H1 (cell line): ENCODE data around the gene SS18L1. TPM values are rescaled to one million over a fixed set of nuclear protein-coding genes. Genes with fewer than 3 reads are reported as not detected.

ENCODE experiments used
- CTCF ChIA-PET: fragments of 300-600 bp; sonication (Branson Sonifier 250); formaldehyde crosslinking; loops from one replicate; lab custom pipeline; 2021; ENCODE audit not compliant: partially characterized antibody; lab: Charles Lee
- POLR2A ChIA-PET: fragments of 300-600 bp; sonication (Branson Sonifier 250); formaldehyde crosslinking; loops from one replicate; lab custom pipeline; 2021; ENCODE audit warnings: inconsistent platforms; ENCODE audit not compliant: partially characterized antibody; lab: Charles Lee
- DNase-seq, 2 experiments: peaks; one replicate each; pipeline versions ENCODE4 v3.0.0 to v3.0.0-alpha.2; 2010 to 2022; ENCODE audit warnings: low spot score in 2 of 2, low read depth in 1 of 2, mixed read lengths in 1 of 2
- FAIRE-seq: peaks from 2 replicates; lab custom pipeline; 2011; peaks lifted over from hg19 to GRCh38; lab: Jason Lieb, UNC
- H2AFZ ChIP-seq: 2 replicates; pipeline ENCODE4 v1.8.1; 2012; ENCODE audit warnings: low read length, inconsistent platforms
- H2AK5ac ChIP-seq: 2 replicates; pipeline ENCODE4 v1.6.1; 2013; ENCODE audit warnings: low read depth, low read length
- H2BK120ac ChIP-seq: replicated peaks from 2 replicates; pipeline ENCODE3; 2013; ENCODE audit warnings: low read depth, low read length, inconsistent platforms
- H2BK12ac ChIP-seq: 2 replicates; pipeline ENCODE4 v1.6.1; 2013; ENCODE audit warnings: low read depth, low read length
- H2BK15ac ChIP-seq: 2 replicates; pipeline ENCODE4 v1.6.1; 2013; ENCODE audit warnings: low read length
- H2BK20ac ChIP-seq: 2 replicates; pipeline ENCODE4 v1.6.1; 2013; ENCODE audit warnings: low read length
- H2BK5ac ChIP-seq: 2 replicates; pipeline ENCODE4 v1.6.1; 2013; ENCODE audit warnings: low read depth, low read length
- H3K14ac ChIP-seq: 2 replicates; pipeline ENCODE4 v1.6.1; 2013; ENCODE audit warnings: inconsistent platforms; ENCODE audit not compliant: insufficient read length
- H3K18ac ChIP-seq: 2 replicates; pipeline ENCODE4 v1.6.1; 2013; ENCODE audit warnings: low read length; ENCODE audit errors: extremely low read depth
- H3K23ac ChIP-seq: 2 replicates; pipeline ENCODE4 v1.6.1; 2013; ENCODE audit warnings: inconsistent platforms; ENCODE audit not compliant: insufficient read length
- H3K23me2 ChIP-seq: 2 replicates; pipeline ENCODE4 v1.6.1; 2013; ENCODE audit warnings: low read depth, low read length
- H3K27ac ChIP-seq: 2 replicates; pipeline ENCODE4 v1.6.1; 2011; ENCODE audit warnings: low read depth, low read length, inconsistent platforms
- H3K27me3 ChIP-seq, 4 experiments: replicated peaks in 1 of 4; 1 replicate in 1 of 4; 2 replicates in 3 of 4; pipeline versions ENCODE4 v1.6.1 to v1.8.1; 2011 to 2013; ENCODE audit warnings: low read length in 3 of 4, mild to moderate bottlenecking in 3 of 4, inconsistent platforms in 2 of 4, mixed read lengths in 2 of 4, moderate library complexity in 1 of 4; ENCODE audit not compliant: control insufficient read depth in 3 of 4, insufficient read depth in 3 of 4; ENCODE audit errors: extremely low read depth in 1 of 4
- H3K36me3 ChIP-seq, 4 experiments: 2 replicates each; pipeline versions ENCODE4 v1.6.1 to v1.8.1; 2011 to 2013; ENCODE audit warnings: mild to moderate bottlenecking in 4 of 4, low read length in 3 of 4, moderate library complexity in 2 of 4, control low read depth in 1 of 4, inconsistent platforms in 1 of 4; ENCODE audit not compliant: insufficient read depth in 4 of 4, control insufficient read depth in 2 of 4
- H3K4ac ChIP-seq: replicated peaks from 2 replicates; pipeline ENCODE3; 2013; ENCODE audit warnings: low read length, low read depth, mixed read lengths, inconsistent platforms; ENCODE audit not compliant: insufficient read length
- H3K4me1 ChIP-seq, 4 experiments: replicated peaks in 1 of 4; 1 replicate in 1 of 4; 2 replicates in 3 of 4; pipeline versions ENCODE4 v1.6.1 to v1.8.1; 2011 to 2013; ENCODE audit warnings: low read length in 3 of 4, inconsistent platforms in 2 of 4, mixed read lengths in 1 of 4; ENCODE audit not compliant: insufficient read depth in 4 of 4, control insufficient read depth in 3 of 4
- H3K4me2 ChIP-seq, 2 experiments: 2 replicates each; pipeline versions ENCODE4 v1.6.1 to v1.8.1; 2011 to 2013; ENCODE audit warnings: low read depth in 2 of 2, low read length in 2 of 2, control low read depth in 1 of 2, inconsistent platforms in 1 of 2, mild to moderate bottlenecking in 1 of 2; ENCODE audit not compliant: insufficient read depth in 1 of 2
- H3K4me3 ChIP-seq, 4 experiments: fragments of 200-600, 300-600 bp in 1 of 4; sonication (generic), shearing (Covaris generic), sonication (Bioruptor Twin) in 1 of 4; 2 replicates each; pipeline versions ENCODE4 v1.5.1 to v1.8.1; 2011 to 2016; ENCODE audit warnings: low read length in 4 of 4, low read depth in 3 of 4, control low read depth in 2 of 4, inconsistent platforms in 2 of 4, mild to moderate bottlenecking in 2 of 4, mixed read lengths in 1 of 4, moderate library complexity in 1 of 4; ENCODE audit not compliant: insufficient read depth in 2 of 4; ENCODE audit errors: extremely low read depth in 1 of 4
- H3K56ac ChIP-seq: replicated peaks from 2 replicates; pipeline ENCODE3; 2013; ENCODE audit warnings: low read depth, mild to moderate bottlenecking, mixed read lengths, low read length, inconsistent platforms; ENCODE audit not compliant: insufficient read length
- H3K79me1 ChIP-seq: 2 replicates; pipeline ENCODE4 v1.6.1; 2013; ENCODE audit warnings: low read depth, low read length, control low read depth
- H3K79me2 ChIP-seq, 2 experiments: 2 replicates each; pipeline versions ENCODE4 v1.6.1 to v1.8.1; 2012 to 2013; ENCODE audit warnings: low read length in 2 of 2, mild to moderate bottlenecking in 2 of 2, inconsistent platforms in 1 of 2; ENCODE audit not compliant: insufficient read depth in 2 of 2, control insufficient read depth in 1 of 2
- H3K9ac ChIP-seq, 4 experiments: replicated peaks in 1 of 4; 1 replicate in 1 of 4; 2 replicates in 3 of 4; pipeline versions ENCODE4 v1.6.1 to v1.8.1; 2011 to 2013; ENCODE audit warnings: low read depth in 3 of 4, low read length in 3 of 4, control low read depth in 2 of 4, mild to moderate bottlenecking in 2 of 4, moderate library complexity in 2 of 4, inconsistent platforms in 1 of 4; ENCODE audit errors: extremely low read depth in 1 of 4
- H3K9me3 ChIP-seq, 2 experiments: 2 replicates each; pipeline versions ENCODE4 v1.6.1 to v1.8.1; 2012 to 2013; ENCODE audit warnings: mild to moderate bottlenecking in 2 of 2, moderate library complexity in 2 of 2, control low read depth in 1 of 2, inconsistent platforms in 1 of 2, low read depth in 1 of 2, low read length in 1 of 2, mixed read lengths in 1 of 2; ENCODE audit not compliant: insufficient read depth in 2 of 2
- H4K20me1 ChIP-seq, 2 experiments: replicated peaks in 1 of 2; 2 replicates each; pipeline versions ENCODE3 to v1.8.1; 2011 to 2013; ENCODE audit warnings: inconsistent platforms in 2 of 2, low read length in 2 of 2, mild to moderate bottlenecking in 1 of 2; ENCODE audit not compliant: insufficient read depth in 2 of 2, control insufficient read depth in 1 of 2
- H4K5ac ChIP-seq: 2 replicates; pipeline ENCODE4 v1.6.1; 2013; ENCODE audit warnings: low read length, low read depth, mixed read lengths, inconsistent platforms; ENCODE audit not compliant: insufficient read length
- H4K8ac ChIP-seq: 2 replicates; pipeline ENCODE4 v1.8.0; 2013; ENCODE audit warnings: mild to moderate bottlenecking, moderate library complexity, low read length, inconsistent platforms; ENCODE audit not compliant: insufficient read depth; ENCODE audit errors: extremely low read depth
- H4K91ac ChIP-seq: replicated peaks from 2 replicates; pipeline ENCODE3; 2013; ENCODE audit warnings: low read length, mixed read lengths, inconsistent platforms; ENCODE audit not compliant: insufficient read length
- ASH2L ChIP-seq: fragments of 200-600, 300-600 bp; sonication (generic); IDR thresholded peaks from one replicate; pipeline ENCODE4 v1.7.1; 2017; ENCODE audit warnings: low read length
- BACH1 ChIP-seq: IDR thresholded peaks from 2 replicates; pipeline ENCODE4 v1.6.1; 2012; ENCODE audit warnings: low read length, improper control_type of control experiment
- E2F6 ChIP-seq: IDR thresholded peaks from 2 replicates; pipeline ENCODE4 v1.6.1; 2012; ENCODE audit warnings: inconsistent platforms
- HDAC6 ChIP-seq: IDR thresholded peaks from one replicate; pipeline ENCODE4 v1.7.1; 2012; ENCODE audit warnings: low read depth, mild to moderate bottlenecking, inconsistent platforms, low read length, moderate library complexity
- KDM1A ChIP-seq: fragments of 200-600, 300-600 bp; sonication (generic); IDR thresholded peaks from 2 replicates; pipeline ENCODE4 v1.7.1; 2016; ENCODE audit warnings: mild to moderate bottlenecking, low read length, borderline replicate concordance
- MAFK ChIP-seq: IDR thresholded peaks from 2 replicates; pipeline ENCODE4 v1.6.1; 2012; ENCODE audit warnings: low read depth, mild to moderate bottlenecking, improper control_type of control experiment, low read length
- MAX ChIP-seq: IDR thresholded peaks from 2 replicates; pipeline ENCODE4 v1.6.1; 2012; ENCODE audit warnings: inconsistent platforms
- PHF8 ChIP-seq: fragments of 200-600 bp; sonication (generic); conservative IDR thresholded peaks from 2 replicates; pipeline ENCODE4 v1.7.1; 2012; ENCODE audit warnings: low read depth, mild to moderate bottlenecking, inconsistent platforms, low read length, moderate library complexity
- POU5F1 ChIP-seq: IDR thresholded peaks from 2 replicates; pipeline ENCODE4 v1.6.1; 2011; ENCODE audit warnings: low read depth, mild to moderate bottlenecking, low read length, moderate library complexity
- SP1 ChIP-seq: IDR thresholded peaks from 2 replicates; pipeline ENCODE4 v1.6.1; 2011; ENCODE audit warnings: low read depth, low read length
- SP4 ChIP-seq: IDR thresholded peaks from 2 replicates; pipeline ENCODE4 v1.6.1; 2012; ENCODE audit warnings: low read length, inconsistent platforms
- TAF7 ChIP-seq: optimal IDR thresholded peaks from 2 replicates; pipeline ENCODE3; 2011; ENCODE audit warnings: low read depth, mild to moderate bottlenecking, inconsistent platforms, low read length, moderate library complexity, borderline replicate concordance
- TCF12 ChIP-seq: IDR thresholded peaks from 2 replicates; pipeline ENCODE4 v1.6.1; 2011; ENCODE audit warnings: low read depth, mild to moderate bottlenecking, low read length
- WGBS, 2 experiments: shearing (Covaris generic) in 1 of 2; methylation state at CpG; one replicate each; pipeline versions ENCODE4 v1.1.6 to v1.1.7; 2013 to 2015; ENCODE audit warnings: low lambda C conversion rate in 2 of 2, mixed read lengths in 2 of 2, inconsistent platforms in 1 of 2, low coverage in 1 of 2, missing lambda C conversion rate in 1 of 2; ENCODE audit not compliant: insufficient replicate concordance in 2 of 2, insufficient coverage in 1 of 2, insufficient read length in 1 of 2; ENCODE audit errors: extremely low coverage in 1 of 2, missing lambda C conversion rate in 1 of 2; 5-methylcytosine and 5-hydroxymethylcytosine counted together
- polyA plus RNA-seq, 7 experiments: library from polyadenylated mRNA; depleted of rRNA in 3 of 7; stranded (reverse) in 5 of 7; unstranded in 2 of 7; fragments of >200 nt in 5 of 7; fragments of 200-250 nt in 2 of 7; gene quantifications; 1 replicate in 5 of 7; 2 replicates in 1 of 7; 4 replicates in 1 of 7; pipeline versions ENCODE4 v1.2.1 to v1.2.3, GENCODE V29; 2011 to 2013; ENCODE audit warnings: missing spikeins in 2 of 7, mixed read lengths in 2 of 7
- total RNA-seq: library from RNA; stranded (reverse); fragmentation: NEBNext Ultra II Directional; extraction: Animal tissue kit (Norgen Biotek cat#: 25700); gene quantifications from 2 replicates; pipeline ENCODE4 v1.2.1, GENCODE V29; 2021
- TF ChIP-seq, protein P1 (sequence below): IDR thresholded peaks from 2 replicates; pipeline ENCODE4 v1.6.1; 2011; ENCODE audit warnings: low read depth, mild to moderate bottlenecking, low read length; ENCODE audit not compliant: insufficient read depth

The SS18L1 gene
- total and polyA plus RNA-seq, 2 of the 8 experiments (the other 6 are each of a cell fraction or from before 2014, with no cell fraction given): 28.4 to 29.7 TPM

DNA sequence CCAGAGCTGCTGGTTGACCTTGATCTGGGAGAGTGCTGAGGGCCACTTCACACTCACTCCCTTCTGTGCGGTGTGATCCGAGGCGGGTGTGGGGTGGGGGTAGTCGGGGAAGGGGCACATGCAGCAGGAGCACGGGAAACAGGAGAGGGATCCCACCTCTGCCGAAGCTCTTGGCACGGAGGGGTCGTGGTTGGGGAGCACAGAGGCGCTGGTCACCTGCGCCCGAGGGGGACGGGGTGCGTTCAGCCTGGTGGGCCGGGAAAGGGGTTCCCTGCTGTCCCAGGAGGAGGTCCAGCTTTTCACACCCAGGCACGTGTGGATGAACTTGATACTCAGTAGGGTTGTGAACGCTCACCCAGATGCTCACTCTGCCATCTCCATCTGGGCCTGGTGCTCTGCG, 17.3 kb downstream of the SS18L1 start:
- Histone ChIP-seq H3K79me1 (peaks cover 8% of the 10 kb centered on the region), H2BK120ac (no peak overlapping the region), H3K56ac (no peak overlapping the region), H2AFZ (no peak overlapping the region), H3K27ac (no peak overlapping the region), H3K18ac (no peak overlapping the region), H3K27me3 (no peaks in the 10 kb centered on the region), H3K4me2 (no peak overlapping the region), H3K23ac (no peak overlapping the region), H3K4ac (no peak overlapping the region), H3K4me3 (no peak overlapping the region), H3K9ac (no peak overlapping the region), H2BK12ac (no peak overlapping the region), H2BK20ac (no peak overlapping the region), H2AK5ac (no peak overlapping the region), H2BK5ac (no peak overlapping the region), H3K79me2 (peaks cover 5 to 41% of the 10 kb centered on the region in 2 experiments; a peak in 3 of 4 replicates), H3K4me1 (peaks cover 0 to 7% (median 3%) of the 10 kb centered on the region in 4 experiments; a peak in 5 of 7 replicates), H3K23me2 (no peaks in the 10 kb centered on the region), H3K14ac (no peak overlapping the region), H4K91ac (no peak overlapping the region), H4K8ac (no peak overlapping the region; the same call in 1 of the 2 replicates), H2BK15ac (no peak overlapping the region), H3K36me3 (peaks cover 13 to 43% (median 27%) of the 10 kb centered on the region in 4 experiments), H4K5ac (no peak overlapping the region), H3K9me3 (no peaks in the 10 kb centered on the region), H4K20me1 (peaks cover 18 to 56% of the 10 kb centered on the region in 2 experiments)
- no peak for DNase-seq
- WGBS, 2 experiments: 97% methylated on average over 17 of the region's 17 CpGs; no CpG with 5 or more reads in 1 of the 2 experiments
- FAIRE-seq: no peak
- POLR2A ChIA-PET: interaction anchor here (1.5 to 1.9 kb wide), 2 partner anchors 11 to 27 kb away, joined by 3 to 5 read pairs; no protein-coding TSS in a partner anchor
- CTCF ChIA-PET: no interaction called here
- TF ChIP-seq BACH1: no peak
- TF ChIP-seq HDAC6: no peak
- no peak for TF ChIP-seq TAF7
- TF ChIP-seq, protein P1, sequence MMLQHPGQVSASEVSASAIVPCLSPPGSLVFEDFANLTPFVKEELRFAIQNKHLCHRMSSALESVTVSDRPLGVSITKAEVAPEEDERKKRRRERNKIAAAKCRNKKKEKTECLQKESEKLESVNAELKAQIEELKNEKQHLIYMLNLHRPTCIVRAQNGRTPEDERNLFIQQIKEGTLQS: no peak
- no peak for TF ChIP-seq E2F6
- no peak for TF ChIP-seq KDM1A
- no peak for TF ChIP-seq SP1
- no peak for TF ChIP-seq TCF12
- TF ChIP-seq POU5F1: no peak
- no peak for TF ChIP-seq MAFK
- no peak for TF ChIP-seq PHF8
- no peak for TF ChIP-seq MAX
- TF ChIP-seq ASH2L: no peak
- no peak for TF ChIP-seq SP4
